HEK293 (cell line): ENCODE data around the gene MCM7.

Experiments used
- BCL11B ChIP-seq: fragments of 450-650 bp; formaldehyde crosslinking; IDR thresholded peaks from 2 replicates; pipeline ENCODE4 v1.5.1; 2016; ENCODE audit warnings: low read depth, missing biosample characterization, missing genetic modification characterization
- KLF10 ChIP-seq: fragments of 450-650 bp; IDR thresholded peaks from 2 replicates; pipeline ENCODE4 v1.5.1; 2018; ENCODE audit warnings: missing biosample characterization, mild to moderate bottlenecking, missing genetic modification characterization
- KLF7 ChIP-seq: fragments of 450-650 bp; formaldehyde crosslinking; IDR thresholded peaks from 2 replicates; pipeline ENCODE4 v1.5.1; 2016; ENCODE audit warnings: missing biosample characterization, missing genetic modification characterization, borderline replicate concordance
- PRDM2 ChIP-seq: fragments of 450-650 bp; formaldehyde crosslinking; IDR thresholded peaks from 2 replicates; pipeline ENCODE4 v1.5.1; 2016; ENCODE audit warnings: missing biosample characterization, missing genetic modification characterization, borderline replicate concordance
- WT1 ChIP-seq: fragments of 450-650 bp; formaldehyde crosslinking; IDR thresholded peaks from 2 replicates; pipeline ENCODE4 v1.5.1; 2016; ENCODE audit warnings: missing biosample characterization, missing genetic modification characterization
- ZBTB11 ChIP-seq: fragments of 450-650 bp; formaldehyde crosslinking; conservative IDR thresholded peaks from 2 replicates; pipeline ENCODE4 v1.5.1; 2016; ENCODE audit warnings: low read depth, missing biosample characterization, missing genetic modification characterization
- ZBTB17 ChIP-seq: fragments of 450-650 bp; formaldehyde crosslinking; IDR thresholded peaks from 2 replicates; pipeline ENCODE4 v1.5.1; 2016; ENCODE audit warnings: missing biosample characterization, missing genetic modification characterization
- ZNF10 ChIP-seq: fragments of 450-650 bp; formaldehyde crosslinking; IDR thresholded peaks from 2 replicates; pipeline ENCODE4 v1.5.1; 2017; ENCODE audit warnings: missing biosample characterization, missing genetic modification characterization
- ZNF140 ChIP-seq: fragments of 450-650 bp; formaldehyde crosslinking; IDR thresholded peaks from 2 replicates; pipeline ENCODE4 v1.5.1; 2016; ENCODE audit warnings: missing biosample characterization, missing genetic modification characterization
- ZNF155 ChIP-seq: fragments of 450-650 bp; formaldehyde crosslinking; IDR thresholded peaks from 2 replicates; pipeline ENCODE4 v1.5.1; 2016; ENCODE audit warnings: missing biosample characterization, missing genetic modification characterization
- ZNF211 ChIP-seq: fragments of 450-650 bp; formaldehyde crosslinking; IDR thresholded peaks from 2 replicates; pipeline ENCODE4 v1.5.1; 2016; ENCODE audit warnings: low read depth, missing biosample characterization, missing genetic modification characterization
- ZNF311 ChIP-seq: fragments of 450-650 bp; formaldehyde crosslinking; IDR thresholded peaks from 2 replicates; pipeline ENCODE4 v1.5.1; 2017; ENCODE audit warnings: missing biosample characterization, missing genetic modification characterization, borderline replicate concordance
- ZNF324 ChIP-seq: fragments of 450-650 bp; formaldehyde crosslinking; IDR thresholded peaks from 2 replicates; pipeline ENCODE4 v1.5.1; 2016; ENCODE audit warnings: missing biosample characterization, missing genetic modification characterization
- ZNF514 ChIP-seq: fragments of 450-650 bp; formaldehyde crosslinking; IDR thresholded peaks from 2 replicates; pipeline ENCODE4 v1.5.1; 2016; ENCODE audit warnings: missing biosample characterization, missing genetic modification characterization
- ZNF558 ChIP-seq: fragments of 450-650 bp; formaldehyde crosslinking; IDR thresholded peaks from 2 replicates; pipeline ENCODE4 v1.5.1; 2016; ENCODE audit warnings: missing biosample characterization, missing genetic modification characterization
- ZNF777 ChIP-seq: fragments of 450-650 bp; formaldehyde crosslinking; IDR thresholded peaks from 2 replicates; pipeline ENCODE4 v1.5.1; 2017; ENCODE audit warnings: missing biosample characterization, missing genetic modification characterization, borderline replicate concordance
- ZXDB ChIP-seq: fragments of 450-650 bp; formaldehyde crosslinking; IDR thresholded peaks from 2 replicates; pipeline ENCODE4 v1.5.1; 2016; ENCODE audit warnings: missing biosample characterization, missing genetic modification characterization
- TF ChIP-seq, protein P1 (sequence below): fragments of 450-650 bp; formaldehyde crosslinking; IDR thresholded peaks from 2 replicates; pipeline ENCODE4 v1.5.1; 2016; ENCODE audit warnings: missing biosample characterization, missing genetic modification characterization
- TF ChIP-seq, protein P2 (sequence below): fragments of 450-650 bp; formaldehyde crosslinking; IDR thresholded peaks from 2 replicates; pipeline ENCODE4 v1.5.0; 2017; ENCODE audit warnings: missing biosample characterization, missing genetic modification characterization, borderline replicate concordance
- TF ChIP-seq, protein P3 (sequence below): fragments of 450-650 bp; formaldehyde crosslinking; IDR thresholded peaks from 2 replicates; pipeline ENCODE4 v1.5.1; 2017; ENCODE audit warnings: missing biosample characterization, missing genetic modification characterization
- TF ChIP-seq, protein P4 (sequence below): fragments of 450-650 bp; formaldehyde crosslinking; IDR thresholded peaks from 2 replicates; pipeline ENCODE4 v1.5.1; 2017; ENCODE audit warnings: missing biosample characterization, missing genetic modification characterization
- TF ChIP-seq, protein P5 (sequence below): fragments of 450-650 bp; formaldehyde crosslinking; IDR thresholded peaks from 2 replicates; pipeline ENCODE4 v1.5.1; 2016; ENCODE audit warnings: missing biosample characterization, missing genetic modification characterization

MCM7 gene

DNA sequence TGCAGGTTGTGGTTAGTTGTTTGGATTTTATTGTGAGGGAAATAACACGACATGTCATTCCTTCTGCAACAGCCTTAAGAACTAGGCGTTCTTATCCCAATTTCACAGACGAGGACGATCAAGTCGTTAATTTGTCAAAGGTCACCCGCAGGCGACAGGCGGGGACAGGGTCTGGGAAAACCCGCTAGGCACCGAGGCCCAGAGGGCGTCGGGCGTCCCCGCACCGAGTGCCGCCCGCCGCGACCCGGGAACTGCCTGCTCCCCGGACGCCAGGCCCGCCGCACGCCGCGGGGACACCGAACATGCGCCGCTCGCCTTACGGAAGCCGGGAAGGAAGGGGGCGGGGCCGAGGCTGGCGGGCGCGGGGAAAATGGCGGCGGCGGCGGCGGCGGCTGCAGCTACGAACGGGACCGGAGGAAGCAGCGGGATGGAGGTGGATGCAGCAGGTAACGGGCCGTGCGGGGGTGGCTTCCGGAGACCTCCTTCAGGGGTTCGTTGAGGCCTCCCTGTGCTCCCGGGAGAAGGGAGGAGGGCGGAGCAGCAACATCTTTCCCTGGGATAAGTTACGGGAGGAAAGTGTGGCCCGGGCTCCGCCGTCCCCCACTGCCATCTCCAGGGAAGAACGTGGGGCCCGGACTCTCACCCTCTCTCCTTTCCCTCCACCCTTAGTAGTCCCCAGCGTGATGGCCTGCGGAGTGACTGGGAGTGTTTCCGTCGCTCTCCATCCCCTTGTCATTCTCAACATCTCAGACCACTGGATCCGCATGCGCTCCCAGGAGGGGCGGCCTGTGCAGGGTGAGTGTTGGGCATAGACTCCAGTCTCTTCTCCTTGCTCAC is 12.4 kb downstream of the MCM7 start, which contains the start of gene COPS6 (continued):
- TF ChIP-seq ZBTB11 (tag by site-specific recombination): peak; percentile 77
- TF ChIP-seq ZNF558 (tag by site-specific recombination): no peak
- peak; percentile 81 for TF ChIP-seq KLF10 (tag by site-specific recombination)
- no peak for TF ChIP-seq WT1
- TF ChIP-seq, protein P1, sequence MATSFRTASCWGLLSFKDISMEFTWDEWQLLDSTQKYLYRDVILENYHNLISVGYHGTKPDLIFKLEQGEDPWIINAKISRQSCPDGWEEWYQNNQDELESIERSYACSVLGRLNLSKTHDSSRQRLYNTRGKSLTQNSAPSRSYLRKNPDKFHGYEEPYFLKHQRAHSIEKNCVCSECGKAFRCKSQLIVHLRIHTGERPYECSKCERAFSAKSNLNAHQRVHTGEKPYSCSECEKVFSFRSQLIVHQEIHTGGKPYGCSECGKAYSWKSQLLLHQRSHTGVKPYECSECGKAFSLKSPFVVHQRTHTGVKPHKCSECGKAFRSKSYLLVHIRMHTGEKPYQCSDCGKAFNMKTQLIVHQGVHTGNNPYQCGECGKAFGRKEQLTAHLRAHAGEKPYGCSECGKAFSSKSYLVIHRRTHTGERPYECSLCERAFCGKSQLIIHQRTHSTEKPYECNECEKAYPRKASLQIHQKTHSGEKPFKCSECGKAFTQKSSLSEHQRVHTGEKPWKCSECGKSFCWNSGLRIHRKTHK (tag by site-specific recombination): no peak
- TF ChIP-seq KLF7 (tag by site-specific recombination): no peak
- 0 out of 2 replicates have a peak, but pooled peaks have one; percentile 24 for TF ChIP-seq ZNF10 (tag by site-specific recombination)
- no peak; the same call in 1 of the 2 replicates for TF ChIP-seq ZNF777 (tag by site-specific recombination)
- no peak for TF ChIP-seq ZNF311 (tag by site-specific recombination)
- TF ChIP-seq ZNF140 (tag by site-specific recombination): no peak
- no peak for TF ChIP-seq ZBTB17 (tag by site-specific recombination)
- no peak for TF ChIP-seq PRDM2
- peak; percentile 88 for TF ChIP-seq ZXDB (tag by site-specific recombination)
- TF ChIP-seq ZNF155 (tag by site-specific recombination): no peak
- TF ChIP-seq, protein P2, sequence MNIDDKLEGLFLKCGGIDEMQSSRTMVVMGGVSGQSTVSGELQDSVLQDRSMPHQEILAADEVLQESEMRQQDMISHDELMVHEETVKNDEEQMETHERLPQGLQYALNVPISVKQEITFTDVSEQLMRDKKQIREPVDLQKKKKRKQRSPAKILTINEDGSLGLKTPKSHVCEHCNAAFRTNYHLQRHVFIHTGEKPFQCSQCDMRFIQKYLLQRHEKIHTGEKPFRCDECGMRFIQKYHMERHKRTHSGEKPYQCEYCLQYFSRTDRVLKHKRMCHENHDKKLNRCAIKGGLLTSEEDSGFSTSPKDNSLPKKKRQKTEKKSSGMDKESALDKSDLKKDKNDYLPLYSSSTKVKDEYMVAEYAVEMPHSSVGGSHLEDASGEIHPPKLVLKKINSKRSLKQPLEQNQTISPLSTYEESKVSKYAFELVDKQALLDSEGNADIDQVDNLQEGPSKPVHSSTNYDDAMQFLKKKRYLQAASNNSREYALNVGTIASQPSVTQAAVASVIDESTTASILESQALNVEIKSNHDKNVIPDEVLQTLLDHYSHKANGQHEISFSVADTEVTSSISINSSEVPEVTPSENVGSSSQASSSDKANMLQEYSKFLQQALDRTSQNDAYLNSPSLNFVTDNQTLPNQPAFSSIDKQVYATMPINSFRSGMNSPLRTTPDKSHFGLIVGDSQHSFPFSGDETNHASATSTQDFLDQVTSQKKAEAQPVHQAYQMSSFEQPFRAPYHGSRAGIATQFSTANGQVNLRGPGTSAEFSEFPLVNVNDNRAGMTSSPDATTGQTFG (tag by site-specific recombination): no peak
- no peak for TF ChIP-seq ZNF211
- TF ChIP-seq ZNF324 (tag by site-specific recombination): 0 out of 2 replicates have a peak, but pooled peaks have one; percentile 37
- TF ChIP-seq, protein P3, sequence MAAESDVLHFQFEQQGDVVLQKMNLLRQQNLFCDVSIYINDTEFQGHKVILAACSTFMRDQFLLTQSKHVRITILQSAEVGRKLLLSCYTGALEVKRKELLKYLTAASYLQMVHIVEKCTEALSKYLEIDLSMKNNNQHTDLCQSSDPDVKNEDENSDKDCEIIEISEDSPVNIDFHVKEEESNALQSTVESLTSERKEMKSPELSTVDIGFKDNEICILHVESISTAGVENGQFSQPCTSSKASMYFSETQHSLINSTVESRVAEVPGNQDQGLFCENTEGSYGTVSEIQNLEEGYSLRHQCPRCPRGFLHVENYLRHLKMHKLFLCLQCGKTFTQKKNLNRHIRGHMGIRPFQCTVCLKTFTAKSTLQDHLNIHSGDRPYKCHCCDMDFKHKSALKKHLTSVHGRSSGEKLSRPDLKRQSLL: no peak
- TF ChIP-seq BCL11B: no peak; the same call in 1 of the 2 replicates
- no peak for TF ChIP-seq ZNF514 (tag by site-specific recombination)
- TF ChIP-seq, protein P4, sequence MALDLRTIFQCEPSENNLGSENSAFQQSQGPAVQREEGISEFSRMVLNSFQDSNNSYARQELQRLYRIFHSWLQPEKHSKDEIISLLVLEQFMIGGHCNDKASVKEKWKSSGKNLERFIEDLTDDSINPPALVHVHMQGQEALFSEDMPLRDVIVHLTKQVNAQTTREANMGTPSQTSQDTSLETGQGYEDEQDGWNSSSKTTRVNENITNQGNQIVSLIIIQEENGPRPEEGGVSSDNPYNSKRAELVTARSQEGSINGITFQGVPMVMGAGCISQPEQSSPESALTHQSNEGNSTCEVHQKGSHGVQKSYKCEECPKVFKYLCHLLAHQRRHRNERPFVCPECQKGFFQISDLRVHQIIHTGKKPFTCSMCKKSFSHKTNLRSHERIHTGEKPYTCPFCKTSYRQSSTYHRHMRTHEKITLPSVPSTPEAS (tag by site-specific recombination): no peak; the same call in 1 of the 2 replicates
- TF ChIP-seq, protein P5, sequence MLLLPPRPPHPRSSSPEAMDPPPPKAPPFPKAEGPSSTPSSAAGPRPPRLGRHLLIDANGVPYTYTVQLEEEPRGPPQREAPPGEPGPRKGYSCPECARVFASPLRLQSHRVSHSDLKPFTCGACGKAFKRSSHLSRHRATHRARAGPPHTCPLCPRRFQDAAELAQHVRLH: peak; percentile 39; the same call in 1 of the 2 replicates
